DLD1 (cell line): ENCODE measurements around the gene ATG9B.
"Not testable (repeated sequence)": the region's sequence is repeated elsewhere in the genome, so short reads cannot be mapped to it uniquely, and the experiment has no call there.

Experiments
- in situ Hi-C: cut with HindIII; loops from 2 replicates; pipeline ENCODE4 v1.10.0; 2017; ENCODE audit warnings: low sequenced_read_pairs

ATG9B gene

DNA sequence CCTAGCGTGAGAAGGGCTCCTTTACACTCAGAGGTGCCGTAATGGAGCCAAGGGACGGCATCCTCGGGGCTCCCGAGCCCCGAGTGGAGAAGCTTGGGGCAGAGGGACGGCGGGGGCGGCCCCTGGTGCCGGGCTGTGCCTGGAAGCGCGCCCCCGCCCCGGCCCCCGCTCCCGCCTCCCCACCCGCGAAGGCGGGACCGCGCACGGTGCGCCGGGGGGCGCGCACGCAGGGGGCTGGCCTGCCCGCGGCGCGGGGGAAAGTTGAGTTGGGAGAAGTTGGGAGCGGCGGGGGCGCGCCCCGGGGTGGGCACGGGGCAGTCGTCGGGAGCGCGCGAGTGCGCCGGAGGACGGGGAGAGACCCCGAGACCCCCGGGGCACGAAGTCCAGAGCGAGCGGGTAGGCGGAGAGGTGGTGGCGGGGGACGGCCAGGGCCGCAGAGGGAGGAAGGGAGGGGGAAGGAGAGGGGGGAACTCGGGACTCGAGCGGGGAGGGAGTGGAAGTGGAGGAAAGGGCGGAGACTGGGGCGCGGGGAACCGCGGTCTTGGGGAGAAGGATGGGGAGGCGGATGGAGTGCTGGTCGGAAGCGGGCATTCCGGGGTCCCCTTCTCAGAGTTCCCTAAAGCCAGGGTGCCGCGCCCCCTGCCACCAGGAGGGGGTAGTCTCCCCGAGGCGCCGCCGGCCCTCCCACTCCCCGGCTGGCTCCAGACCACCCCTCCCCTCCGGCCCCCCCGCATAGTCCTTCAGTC is 35.2 kb upstream of the ATG9B start, which contains the start of gene SLC4A2:
TSS of gene SLC4A2 (plus strand) at position 223 of the 746 bp plus-strand sequence. CDS start 2,399 bp downstream, outside the sequence.
- in situ Hi-C loops, result no loop called here

DNA sequence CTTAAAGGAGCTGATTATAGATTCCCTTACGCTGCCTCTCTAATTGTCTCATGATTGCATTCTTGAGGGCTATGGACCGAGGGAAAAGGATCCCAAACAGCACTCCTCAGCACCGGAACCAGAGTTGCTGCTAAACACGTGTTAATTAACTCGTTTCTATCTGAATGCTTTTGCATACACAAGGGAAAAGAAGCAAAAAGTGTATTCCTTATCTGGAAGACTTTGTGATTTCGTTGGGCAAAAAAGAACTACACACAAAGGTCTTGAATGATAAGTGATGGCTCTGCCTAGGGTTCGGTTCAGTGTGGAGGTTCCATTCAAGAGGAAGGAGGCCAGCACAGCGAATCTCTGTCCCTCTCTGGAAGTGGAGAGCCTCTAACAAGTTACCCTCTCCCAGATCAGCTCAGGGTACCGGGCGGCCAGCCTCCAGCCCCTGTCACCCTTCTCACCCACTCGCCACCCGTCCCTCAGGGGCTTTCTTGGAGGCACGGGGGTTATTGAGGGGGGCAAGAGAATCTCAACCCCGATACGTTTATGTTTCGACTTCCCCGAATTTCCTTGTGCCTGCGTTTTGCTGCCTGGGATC is 34.6 kb upstream of the ATG9B start:
- in situ Hi-C loops, result no loop called here

DNA sequence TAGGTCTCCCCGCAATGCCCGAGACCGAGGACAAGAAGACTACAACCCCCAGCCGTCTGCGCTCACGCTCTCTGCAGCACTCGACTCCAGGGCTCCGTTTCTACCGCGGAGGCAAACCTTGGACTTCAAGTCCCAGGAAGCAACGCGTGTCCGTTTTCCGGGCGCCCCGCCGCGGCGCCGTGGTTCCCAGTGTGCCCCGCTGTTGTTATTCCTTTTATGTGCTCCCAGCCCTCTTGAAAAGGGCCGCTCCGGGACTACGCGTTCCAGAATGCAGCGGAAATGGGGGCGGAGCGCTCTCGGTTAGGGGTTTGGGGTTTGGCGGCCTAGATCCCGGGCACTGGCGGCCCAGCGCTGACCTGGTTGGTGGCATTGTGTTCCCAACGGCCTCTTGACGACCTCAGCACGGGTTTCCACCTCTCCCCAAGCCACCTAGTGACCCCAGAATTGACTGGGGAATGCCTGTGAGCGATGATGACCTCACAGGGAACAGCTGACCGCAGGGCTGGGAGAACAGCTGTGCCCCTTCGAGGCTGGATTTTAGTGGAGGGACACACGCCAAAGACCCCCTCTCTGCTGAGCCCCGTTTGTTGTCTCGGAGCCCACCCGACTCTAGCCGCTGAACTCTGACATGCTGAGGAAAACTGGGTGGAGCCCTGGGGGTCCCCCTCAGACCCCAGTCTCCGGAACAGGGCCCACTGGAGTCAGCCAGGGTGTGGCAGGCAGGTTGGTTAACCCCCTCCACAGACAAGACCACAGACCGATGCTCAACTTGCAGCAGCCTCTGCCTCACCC is 33.9 kb upstream of the ATG9B start:
- in situ Hi-C loops, result no loop called here

DNA sequence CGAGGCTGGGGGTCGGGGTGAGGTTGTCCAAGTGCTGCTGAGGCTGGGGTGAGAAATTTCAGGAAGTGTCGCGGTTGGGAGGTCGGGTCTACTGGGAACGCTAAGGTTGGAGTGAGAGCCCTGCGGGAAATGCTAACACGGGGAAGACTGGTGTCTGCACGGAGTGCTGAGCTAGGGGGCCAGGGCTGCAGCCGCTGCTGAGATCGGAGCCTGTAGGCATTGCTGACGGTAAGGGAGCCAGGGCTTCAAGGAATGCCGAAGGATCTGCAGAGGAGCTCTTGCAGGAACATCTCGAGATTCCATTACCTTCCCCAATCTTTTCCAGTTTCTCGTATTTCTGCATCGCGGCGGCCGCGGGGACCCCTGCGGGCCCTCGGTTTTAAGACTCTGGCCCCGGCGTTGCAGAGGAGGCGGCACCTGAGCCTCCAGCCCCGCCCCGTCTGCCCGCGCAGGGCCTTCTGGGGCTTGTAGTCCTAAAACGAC is 33.3 kb upstream of the ATG9B start, which contains the start of gene CDK5:
TSS of gene CDK5 (minus strand) at position 392 of the 483 bp plus-strand sequence. CDS start at position 343, 49 bp downstream.
- in situ Hi-C loops, result no loop called here

DNA sequence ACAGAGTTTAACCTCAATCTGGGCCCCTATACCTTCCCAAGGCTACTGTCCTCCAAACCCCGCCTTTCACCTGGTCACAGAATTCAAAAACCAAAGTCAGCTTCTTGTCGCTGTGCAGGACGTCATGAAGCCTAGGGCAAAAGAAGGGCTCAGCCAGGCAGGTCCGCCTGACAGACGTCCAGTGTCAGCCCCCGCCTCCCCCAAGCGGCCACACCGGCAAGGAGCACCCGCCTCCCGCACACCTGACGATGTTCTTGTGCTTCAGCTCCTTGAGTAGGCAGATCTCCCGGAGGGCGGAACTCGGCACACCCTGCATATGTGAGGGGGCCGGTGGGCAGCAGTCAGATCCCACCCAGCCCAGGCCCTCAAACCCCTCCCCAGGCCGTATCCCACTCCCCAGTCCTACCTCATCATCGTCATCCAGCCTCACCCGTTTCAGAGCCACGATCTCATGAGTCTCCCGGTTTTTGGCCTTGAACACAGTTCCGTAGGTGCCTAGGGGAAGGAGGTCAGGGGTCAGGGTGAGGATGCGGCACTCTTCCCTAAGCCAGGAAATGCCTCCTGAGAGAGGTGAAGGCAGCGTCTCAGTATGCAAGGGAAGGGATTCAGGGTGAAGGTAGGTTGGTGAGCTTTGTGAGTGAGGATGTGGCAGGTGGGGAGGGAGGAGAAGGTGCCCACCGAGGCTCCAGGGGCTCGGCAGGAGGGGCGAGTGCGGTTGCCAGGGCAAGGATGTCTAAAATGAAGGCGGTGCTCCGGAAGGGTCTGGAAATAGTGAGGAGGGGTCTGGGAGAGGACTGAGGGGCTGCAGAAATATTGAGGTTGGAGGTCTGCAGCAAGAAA is 32.6 kb upstream of the ATG9B start:
- in situ Hi-C loops, result no loop called here

DNA sequence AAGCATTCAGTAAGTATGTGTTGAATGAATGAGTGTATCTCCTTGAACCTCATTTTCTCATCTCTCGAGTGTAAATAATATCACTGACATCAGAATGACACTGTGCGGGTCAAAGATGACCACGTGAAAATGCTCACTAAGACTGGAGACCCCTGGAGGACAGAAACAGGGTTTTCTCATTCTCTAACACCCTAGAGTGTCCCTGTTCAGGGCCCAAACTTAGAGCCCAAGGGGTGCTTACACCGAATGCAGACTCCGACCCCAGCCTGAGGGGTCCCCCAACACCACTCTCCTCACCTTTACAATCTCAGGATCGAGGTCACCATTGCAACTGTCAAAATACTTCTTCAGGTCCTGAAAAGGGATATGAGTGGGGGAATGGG is 32.0 kb upstream of the ATG9B start:
- in situ Hi-C loops, result no loop called here

DNA sequence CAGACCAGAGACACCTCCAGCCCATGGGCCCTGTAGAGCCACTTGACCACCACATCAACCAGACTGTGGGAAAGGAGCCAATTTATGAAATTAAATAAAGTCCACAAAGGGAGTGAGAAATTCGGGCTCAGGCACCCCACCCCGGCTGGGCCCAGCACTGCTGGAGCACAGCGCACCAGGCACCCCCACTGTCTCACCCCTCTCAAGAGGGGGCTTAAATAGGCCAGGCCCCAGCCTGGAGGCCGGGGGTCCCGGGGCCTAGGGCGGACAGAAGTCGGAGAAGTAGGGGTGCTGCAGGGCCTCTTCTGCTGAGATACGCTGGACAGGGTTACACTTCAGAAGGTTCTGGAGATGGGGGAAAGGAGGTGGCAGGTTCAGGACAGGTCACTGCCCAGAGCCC is 29.5 kb upstream of the ATG9B start:
- in situ Hi-C loops, result no loop called here

DNA sequence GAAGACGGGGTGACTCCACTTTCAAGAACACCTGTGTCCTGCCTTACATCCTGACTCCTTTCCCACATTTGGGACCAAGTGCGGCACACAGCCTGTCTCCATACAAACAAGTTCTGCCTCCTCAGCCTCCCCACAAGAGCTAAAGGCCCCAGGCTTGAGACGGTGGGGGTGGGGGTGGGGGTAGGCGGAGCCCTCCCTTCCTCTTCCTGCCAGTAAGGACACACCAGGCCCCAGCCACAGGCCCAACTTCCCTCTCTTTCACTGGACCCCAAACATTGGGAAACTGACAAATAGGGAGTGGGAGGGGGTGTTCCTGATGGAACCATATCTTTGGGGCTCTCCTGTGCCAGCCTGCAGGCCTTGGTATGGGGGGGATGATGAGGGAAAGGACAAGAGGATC is 28.8 kb upstream of the ATG9B start:
- in situ Hi-C loops, result no loop called here

DNA sequence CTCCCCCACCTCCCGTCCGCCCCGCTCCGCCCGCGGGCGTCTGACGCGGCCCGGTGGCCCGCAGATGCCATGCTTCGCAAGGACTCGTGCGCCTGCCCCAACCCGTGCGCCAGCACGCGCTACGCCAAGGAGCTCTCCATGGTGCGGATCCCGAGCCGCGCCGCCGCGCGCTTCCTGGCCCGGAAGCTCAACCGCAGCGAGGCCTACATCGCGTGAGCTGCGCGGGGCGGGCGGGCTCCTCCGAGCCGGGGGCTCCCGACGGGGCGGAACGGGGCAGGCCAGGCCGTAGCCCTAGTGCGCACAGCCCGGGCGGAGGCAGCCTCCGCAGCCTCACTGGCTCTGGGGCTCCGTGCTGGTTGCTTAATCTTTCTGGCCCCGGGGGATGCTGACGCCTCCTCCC is 26.8 kb upstream of the ATG9B start:
- in situ Hi-C loops, result no loop called here

DNA sequence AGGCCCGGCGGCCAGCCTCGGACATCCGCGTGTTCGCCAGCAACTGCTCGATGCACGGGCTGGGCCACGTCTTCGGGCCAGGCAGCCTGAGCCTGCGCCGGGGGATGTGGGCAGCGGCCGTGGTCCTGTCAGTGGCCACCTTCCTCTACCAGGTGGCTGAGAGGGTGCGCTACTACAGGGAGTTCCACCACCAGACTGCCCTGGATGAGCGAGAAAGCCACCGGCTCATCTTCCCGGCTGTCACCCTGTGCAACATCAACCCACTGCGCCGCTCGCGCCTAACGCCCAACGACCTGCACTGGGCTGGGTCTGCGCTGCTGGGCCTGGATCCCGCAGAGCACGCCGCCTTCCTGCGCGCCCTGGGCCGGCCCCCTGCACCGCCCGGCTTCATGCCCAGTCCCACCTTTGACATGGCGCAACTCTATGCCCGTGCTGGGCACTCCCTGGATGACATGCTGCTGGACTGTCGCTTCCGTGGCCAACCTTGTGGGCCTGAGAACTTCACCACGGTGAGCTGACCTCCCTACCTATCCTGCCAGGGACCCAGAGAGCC is 24.7 kb upstream of the ATG9B start:
- in situ Hi-C loops, result no loop called here

DNA sequence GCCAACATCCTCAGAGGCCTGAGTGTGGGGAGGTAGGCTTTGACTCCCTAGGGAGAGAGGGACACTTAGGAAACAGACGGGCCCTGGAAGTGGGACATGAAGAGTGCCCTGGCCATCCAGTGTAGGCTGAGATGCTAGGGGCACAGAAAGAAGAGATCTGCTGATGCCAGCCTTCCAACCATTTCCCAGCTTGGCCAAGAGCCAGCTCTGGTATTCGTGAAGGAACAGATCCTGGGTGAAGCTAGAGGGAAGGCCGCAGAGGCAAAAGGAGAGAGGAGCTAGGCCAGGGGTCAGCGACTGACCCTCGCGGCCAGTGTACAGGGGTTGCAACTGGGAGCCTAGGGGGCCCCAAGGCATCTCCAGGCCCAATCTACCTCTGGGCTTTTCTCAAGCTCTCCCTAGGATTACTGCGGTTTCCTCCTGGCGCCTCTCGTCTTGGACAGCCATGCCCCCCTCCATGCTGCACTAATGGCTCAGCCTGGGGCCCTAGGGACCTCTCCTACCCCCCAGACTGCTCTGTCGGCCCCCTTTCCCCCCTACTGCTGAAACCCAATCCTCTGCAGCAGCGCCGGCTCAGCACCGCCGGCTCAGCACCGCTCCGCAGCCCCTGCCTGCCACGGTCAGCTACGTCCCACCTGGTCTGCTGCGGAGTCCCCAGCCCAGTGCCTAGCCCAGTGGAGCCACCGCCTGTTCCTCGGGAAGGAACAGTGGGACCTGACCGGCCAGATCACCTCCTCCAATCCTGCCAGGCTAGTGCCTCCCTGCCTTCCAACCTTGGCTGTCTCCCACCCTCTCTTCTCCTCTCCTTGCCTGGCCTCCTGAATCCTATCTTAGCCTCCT is 23.9 kb upstream of the ATG9B start, which contains the start of gene ASIC3:
TSS of gene ASIC3 (plus strand) at position 556 of the 840 bp plus-strand sequence. CDS start 355 bp downstream, outside the sequence.
- in situ Hi-C loops, result no loop called here

DNA sequence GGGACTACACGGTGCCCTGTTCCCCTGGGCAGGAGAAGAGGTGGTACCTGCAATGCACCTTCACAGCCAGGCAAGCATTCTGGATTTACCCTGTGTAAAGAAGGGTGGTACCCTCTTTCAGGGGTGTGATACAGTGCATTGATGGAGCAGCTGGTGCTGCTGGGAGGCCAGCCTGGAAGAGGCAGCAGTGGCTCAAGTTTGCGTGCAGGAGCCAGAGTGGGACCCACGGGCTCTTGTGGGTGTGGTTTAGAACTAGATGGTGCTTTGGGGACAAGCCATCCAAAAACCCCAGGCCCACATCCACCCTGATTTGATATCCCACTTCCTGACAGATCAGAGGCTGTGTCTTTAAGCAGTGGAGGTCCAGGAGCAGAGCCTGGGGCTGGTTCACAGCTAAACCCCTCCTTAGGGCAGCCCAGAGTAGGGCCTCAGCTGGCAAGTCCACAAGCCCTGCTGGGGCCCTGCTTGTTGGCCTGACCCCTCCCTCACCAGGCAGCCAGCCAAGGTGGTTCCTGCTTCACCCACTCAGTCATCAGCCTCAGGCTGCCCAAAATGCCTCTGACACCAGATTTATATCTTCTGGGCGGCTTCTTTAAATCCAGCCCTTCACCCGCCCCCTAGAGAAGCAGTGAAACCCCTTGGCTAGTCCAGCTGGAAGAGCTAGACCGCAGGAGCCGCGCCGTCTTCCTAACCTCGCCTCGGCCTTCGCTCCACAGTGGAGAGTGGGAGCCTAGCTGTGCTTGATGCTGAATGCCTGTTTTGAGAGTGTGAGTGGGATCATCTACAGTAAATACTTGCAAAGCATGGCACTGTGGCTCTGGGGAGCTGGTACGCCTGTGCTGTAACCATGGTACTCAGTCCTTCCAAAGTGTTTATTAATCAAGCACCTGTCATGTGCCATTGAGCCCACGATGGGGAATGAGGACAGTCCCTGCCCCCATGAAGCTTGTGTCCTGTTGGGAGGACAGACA is 22.6 kb upstream of the ATG9B start:
- in situ Hi-C loops, result no loop called here

DNA sequence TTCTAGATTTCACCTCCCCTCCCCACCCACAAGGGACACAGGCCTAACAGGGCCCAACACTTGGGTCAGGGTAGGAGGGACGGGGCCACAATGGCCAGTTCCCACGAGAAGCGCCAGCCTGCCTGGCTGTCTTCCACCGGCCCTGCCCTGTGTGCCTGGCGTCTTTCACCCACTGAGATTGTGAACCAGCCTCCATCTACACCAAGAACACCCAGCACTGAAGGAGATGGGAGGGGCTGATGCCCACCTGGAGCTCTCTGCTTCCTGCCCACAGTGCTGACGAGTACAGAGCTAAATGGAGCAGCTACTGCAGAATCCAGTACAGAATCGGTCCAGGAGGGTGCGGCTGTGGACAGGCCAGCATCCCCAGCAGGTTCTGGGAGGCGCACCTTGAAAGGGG is 21.7 kb upstream of the ATG9B start:
- in situ Hi-C loops, result no loop called here

DNA sequence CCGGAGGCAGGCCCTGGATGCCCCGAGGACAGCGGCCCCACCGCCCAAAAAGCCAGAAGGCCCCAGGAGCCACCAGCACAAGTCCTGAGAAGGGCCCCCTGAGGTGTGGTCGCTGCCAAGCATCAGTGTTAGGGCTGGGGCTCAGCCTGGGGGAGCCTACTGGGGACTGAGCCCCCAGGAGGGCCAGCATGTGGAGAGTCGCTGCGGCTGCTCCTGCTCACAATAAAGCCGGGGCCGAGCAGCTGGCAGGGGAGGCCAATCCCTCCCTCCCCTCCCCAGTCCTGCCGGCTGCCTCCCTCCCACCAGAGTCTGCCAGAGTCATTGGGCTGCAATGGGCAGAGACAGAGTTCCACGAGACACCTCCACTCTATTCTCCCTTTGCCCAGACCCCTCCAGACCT is 21.0 kb upstream of the ATG9B start:
- in situ Hi-C loops, result no loop called here

DNA sequence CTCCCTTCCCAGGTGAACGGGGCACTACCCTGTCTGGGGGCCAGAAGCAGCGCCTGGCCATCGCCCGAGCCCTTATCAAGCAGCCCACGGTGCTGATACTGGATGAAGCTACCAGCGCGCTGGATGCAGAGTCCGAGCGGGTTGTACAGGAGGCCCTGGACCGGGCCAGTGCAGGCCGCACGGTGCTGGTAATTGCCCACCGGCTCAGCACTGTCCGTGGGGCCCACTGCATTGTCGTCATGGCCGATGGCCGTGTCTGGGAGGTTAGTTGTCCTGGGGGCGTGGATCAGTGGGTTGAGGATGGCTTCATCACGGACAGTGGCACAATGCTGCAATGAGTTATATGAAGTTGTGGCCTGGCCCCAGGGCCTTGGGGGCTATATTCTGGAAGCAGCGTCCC is 19.7 kb upstream of the ATG9B start:
- in situ Hi-C loops, result no loop called here

DNA sequence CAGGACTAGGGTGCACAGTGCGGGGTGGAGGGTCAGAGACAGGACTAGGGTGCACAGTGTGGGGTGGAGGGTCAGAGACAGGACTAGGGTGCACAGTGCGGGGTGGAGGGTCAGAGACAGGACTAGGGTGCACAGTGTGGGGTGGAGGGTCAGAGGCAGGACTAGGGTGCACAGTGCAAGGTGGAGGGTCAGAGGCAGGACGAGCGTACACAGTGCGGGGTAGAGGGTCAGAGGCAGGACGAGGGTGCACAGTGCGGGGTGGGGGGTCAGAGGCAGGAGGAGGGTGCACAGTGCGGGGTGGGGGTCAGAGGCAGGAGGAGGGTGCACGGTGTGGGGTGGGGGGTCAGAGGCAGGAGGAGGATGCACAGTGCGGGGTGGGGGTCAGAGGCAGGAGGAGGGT is 19.2 kb upstream of the ATG9B start:
- in situ Hi-C loops, result not testable (repeated sequence)

DNA sequence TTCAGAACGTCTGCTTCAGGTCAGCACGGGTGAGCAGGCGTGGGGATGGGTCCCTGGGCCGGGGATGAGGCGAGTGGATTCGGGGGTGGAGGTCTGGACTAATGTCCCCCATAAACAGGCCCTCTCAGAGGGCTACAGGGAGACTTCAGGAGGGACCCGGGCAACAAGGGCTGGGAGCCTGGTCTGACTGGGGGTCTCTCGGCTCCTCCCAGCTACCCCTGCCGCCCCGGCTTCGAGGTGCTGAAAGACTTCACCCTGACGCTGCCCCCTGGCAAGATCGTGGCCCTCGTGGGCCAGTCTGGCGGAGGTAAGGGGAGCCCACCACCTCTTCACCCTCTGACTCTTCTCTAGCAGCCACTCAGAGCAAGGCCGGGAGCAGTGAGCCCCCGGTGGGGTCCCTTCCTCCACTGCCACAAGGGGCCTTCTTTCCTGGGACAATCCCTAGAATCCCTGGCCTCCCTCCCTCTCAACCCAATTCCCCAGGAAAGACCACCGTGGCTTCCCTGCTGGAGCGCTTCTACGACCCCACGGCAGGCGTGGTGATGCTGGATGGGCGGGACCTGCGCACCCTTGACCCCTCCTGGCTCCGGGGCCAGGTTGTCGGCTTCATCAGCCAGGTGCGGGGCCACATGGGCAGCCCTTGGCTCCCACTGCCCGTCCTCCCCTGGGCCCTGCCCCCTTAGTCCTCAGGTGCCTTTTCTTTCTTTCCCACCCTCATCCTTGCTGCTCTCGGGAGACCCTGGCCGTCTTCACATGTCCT is 16.5 kb upstream of the ATG9B start:
- in situ Hi-C loops, result no loop called here
